ENCODE data around the gene CSNK1A1.

CSNK1A1 gene

DNA sequence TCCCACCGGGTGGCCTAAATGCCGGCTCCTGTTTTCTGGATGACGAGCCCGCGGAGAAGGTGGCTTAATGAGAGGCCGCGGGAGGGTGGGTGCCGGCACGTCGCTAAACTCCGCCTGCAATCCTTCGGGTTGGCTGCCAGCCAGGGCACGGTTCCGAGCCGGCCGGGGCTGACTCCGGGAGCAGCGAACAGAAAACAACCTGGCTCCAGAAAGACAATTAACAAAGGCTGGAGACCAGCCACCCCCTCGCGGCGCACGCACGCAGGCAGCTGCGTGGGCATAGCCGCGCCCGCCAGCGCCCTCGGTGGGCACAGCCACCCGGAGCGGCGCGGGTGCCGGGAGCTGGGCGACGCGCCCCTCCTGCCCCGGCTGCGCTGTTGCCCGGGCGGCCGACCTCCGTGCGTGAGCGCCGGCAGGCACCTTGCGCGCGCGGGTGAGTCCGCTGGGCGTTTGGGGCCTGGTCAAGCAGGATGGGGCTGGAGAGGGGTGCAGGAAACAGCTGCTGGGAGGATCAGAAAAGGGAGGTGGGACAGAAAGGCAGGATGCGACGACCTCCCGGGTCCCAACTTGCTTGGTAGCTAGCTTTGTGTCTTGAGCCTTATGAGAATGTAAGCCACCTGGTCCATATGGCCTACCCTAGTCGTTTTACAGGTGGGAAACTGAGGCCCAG is 30.1 kb upstream of the CSNK1A1 start, which contains the start of gene ARHGEF37:
TSS of gene ARHGEF37 (plus strand) at position 307 of the 670 bp plus-strand sequence. CDS start 16,272 bp downstream, outside the sequence.
- CTCF ChIA-PET: interaction anchor here (1.1 to 2.0 kb wide), 5 partner anchors 16 to 213 kb away, joined by 3 to 4 read pairs (median 4); partner anchors contain the start of gene CSNK1A1
- peak; percentile 65 for DNase-seq (ENCODE audit: extremely low spot score)
- TF ChIP-seq SUZ12 (IDR thresholded peaks at IDR 0.05) (no peak), L3MBTL2 (conservative IDR thresholded peaks at IDR 0.05) (no peak), FOXM1 (IDR thresholded peaks at IDR 0.05; ENCODE audit: borderline replicate concordance) (no peak), ELF4 (IDR thresholded peaks at IDR 0.05) (no peak), NFRKB (IDR thresholded peaks at IDR 0.05) (no peak), BHLHE40 (IDR thresholded peaks at IDR 0.05; ENCODE audit: borderline replicate concordance) (no peak), ARNT (IDR thresholded peaks at IDR 0.05) (no peak), SP1 (IDR thresholded peaks at IDR 0.05) (no peak), PKNOX1 (IDR thresholded peaks at IDR 0.05) (no peak), FOXK2 (IDR thresholded peaks at IDR 0.05) (no peak), CTBP1 (IDR thresholded peaks at IDR 0.05; ENCODE audit: borderline replicate concordance) (no peak), FOXA1 (IDR thresholded peaks at IDR 0.05) (no peak), HDGF (IDR thresholded peaks at IDR 0.05; ENCODE audit: borderline replicate concordance) (no peak), LEF1 (IDR thresholded peaks at IDR 0.05; ENCODE audit: borderline replicate concordance) (no peak)
- POLR2A ChIA-PET: interaction anchor here (0.6 to 1.2 kb wide), 5 partner anchors 12 to 235 kb away, joined by 3 to 4 read pairs (median 3); no protein-coding TSS in a partner anchor

DNA sequence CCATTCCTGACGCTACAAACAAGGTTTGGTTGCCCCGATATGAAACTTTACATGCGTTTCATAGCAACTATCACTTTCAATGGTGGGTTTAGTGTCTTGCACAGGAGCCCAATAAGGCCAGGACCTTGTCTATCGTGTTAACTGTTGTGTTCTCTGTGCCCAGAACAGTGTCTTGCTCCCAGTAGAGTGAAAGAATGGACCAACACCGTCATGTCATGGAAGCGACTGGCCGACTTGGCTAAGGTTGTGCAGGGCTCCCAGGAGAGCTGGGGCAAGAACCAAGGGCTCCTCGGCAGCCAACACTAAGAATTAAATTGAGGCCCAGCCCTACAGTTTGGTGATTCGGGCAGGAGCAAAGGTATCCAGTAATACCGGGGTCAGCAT is 29.6 kb upstream of the CSNK1A1 start:
- ChIA-PET POLR2A (interaction anchor here (1.2 to 2.8 kb wide), 4 partner anchors 20 to 235 kb away, joined by 3 to 8 read pairs (median 4); partner anchors contain the start of genes CSNK1A1 and PCYOX1L), CTCF (interaction anchor here (1.1 to 2.0 kb wide), 2 partner anchors 29 to 147 kb away, joined by 3 to 4 read pairs; partner anchors contain the start of gene CSNK1A1)
- no peak for DNase-seq (ENCODE audit: extremely low spot score)
- TF ChIP-seq NFRKB (IDR thresholded peaks at IDR 0.05) (no peak), PKNOX1 (IDR thresholded peaks at IDR 0.05) (no peak), SP1 (IDR thresholded peaks at IDR 0.05) (no peak), SUZ12 (IDR thresholded peaks at IDR 0.05) (no peak), TARDBP (IDR thresholded peaks at IDR 0.05) (no peak), FOXM1 (IDR thresholded peaks at IDR 0.05; ENCODE audit: borderline replicate concordance) (no peak), ARNT (IDR thresholded peaks at IDR 0.05) (no peak), L3MBTL2 (conservative IDR thresholded peaks at IDR 0.05) (no peak), ZNF384 (IDR thresholded peaks at IDR 0.05) (no peak), HDGF (IDR thresholded peaks at IDR 0.05; ENCODE audit: borderline replicate concordance) (no peak), FOXK2 (IDR thresholded peaks at IDR 0.05) (no peak), FOXA1 (IDR thresholded peaks at IDR 0.05) (no peak), BHLHE40 (IDR thresholded peaks at IDR 0.05; ENCODE audit: borderline replicate concordance) (no peak)

DNA sequence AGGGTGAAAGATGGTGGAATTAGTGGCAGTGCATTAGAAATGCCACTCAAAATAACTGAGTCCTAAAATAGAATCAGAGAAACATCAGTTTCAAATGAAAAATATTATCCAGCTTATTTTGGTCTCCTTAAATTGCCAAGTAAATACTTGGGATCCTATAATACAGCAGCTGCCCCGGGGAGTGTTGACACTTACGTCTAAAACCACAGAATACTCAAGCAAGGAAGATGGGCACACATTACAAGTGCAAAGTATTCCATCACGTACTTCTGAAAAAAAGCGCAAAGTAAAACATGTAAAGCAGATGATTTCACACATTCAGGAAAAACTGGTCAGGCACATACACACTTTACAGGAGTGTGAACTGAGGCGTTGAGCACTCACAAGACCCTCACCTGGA is 27.7 kb upstream of the CSNK1A1 start:
- TF ChIP-seq LEF1 (IDR thresholded peaks at IDR 0.05; ENCODE audit: borderline replicate concordance): no peak
- ChIA-PET CTCF (interaction anchor here (0.6 kb wide), 1 partner anchor 197 kb away, joined by 3 read pairs; no protein-coding TSS in a partner anchor), POLR2A (interaction anchor here (2.8 kb wide), 1 partner anchor 28 kb away, joined by 8 read pairs; the partner anchor contains the start of gene CSNK1A1)
- DNase-seq (ENCODE audit: extremely low spot score): no peak

DNA sequence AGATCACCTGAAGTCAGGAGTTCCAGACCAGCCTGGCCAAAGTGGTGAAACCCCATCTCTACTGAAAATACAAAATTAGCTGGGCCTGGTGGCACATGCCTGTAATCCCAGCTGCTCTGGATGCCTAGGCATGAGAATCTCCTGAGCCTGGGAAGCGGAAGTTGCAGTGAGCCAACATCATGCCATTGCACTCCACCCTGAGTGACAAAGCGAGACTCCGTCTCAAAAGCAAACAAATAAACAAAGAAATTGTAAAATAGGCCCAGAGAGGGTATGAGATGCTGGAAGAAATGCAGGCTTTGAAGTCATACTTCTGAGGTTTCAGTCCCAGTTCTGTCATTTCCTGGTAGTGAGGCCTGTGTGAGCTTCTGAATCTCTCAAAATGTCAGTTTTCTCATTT is 24.8 kb upstream of the CSNK1A1 start:
- POLR2A ChIA-PET: interaction anchor here (0.6 kb wide), 1 partner anchor 163 kb away, joined by 3 read pairs; no protein-coding TSS in a partner anchor
- CTCF ChIA-PET: no interaction called here
- no peak for TF ChIP-seq CTBP1 (IDR thresholded peaks at IDR 0.05; ENCODE audit: borderline replicate concordance)
- DNase-seq (ENCODE audit: extremely low spot score): no peak

DNA sequence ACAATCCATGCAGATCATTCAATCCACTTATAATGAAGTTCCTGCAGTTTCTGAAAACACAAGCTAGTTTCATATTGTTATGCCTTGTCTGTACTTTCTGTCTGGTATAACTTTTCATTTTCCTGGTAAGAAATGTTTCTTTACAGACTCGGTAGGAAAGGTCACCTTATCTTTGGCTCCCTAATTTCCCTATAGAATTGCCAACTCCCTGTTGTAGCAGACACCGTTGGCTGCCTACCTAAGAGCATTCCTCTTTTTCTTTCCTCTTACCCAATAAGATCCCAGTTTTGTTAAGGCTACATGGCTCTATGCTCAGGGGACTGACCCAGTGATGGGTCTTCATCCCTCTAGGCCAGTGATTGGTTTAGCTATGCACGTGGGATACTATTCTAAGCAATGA is 23.9 kb upstream of the CSNK1A1 start:
- TF ChIP-seq NFRKB (IDR thresholded peaks at IDR 0.05) (no peak), HDGF (IDR thresholded peaks at IDR 0.05; ENCODE audit: borderline replicate concordance) (no peak), LEF1 (IDR thresholded peaks at IDR 0.05; ENCODE audit: borderline replicate concordance) (no peak), BHLHE40 (IDR thresholded peaks at IDR 0.05; ENCODE audit: borderline replicate concordance) (no peak), TARDBP (IDR thresholded peaks at IDR 0.05) (no peak), SUZ12 (IDR thresholded peaks at IDR 0.05) (no peak), FOXM1 (IDR thresholded peaks at IDR 0.05; ENCODE audit: borderline replicate concordance) (no peak), PKNOX1 (IDR thresholded peaks at IDR 0.05) (no peak), ELF4 (IDR thresholded peaks at IDR 0.05) (no peak), ARNT (IDR thresholded peaks at IDR 0.05) (no peak), FOXA1 (IDR thresholded peaks at IDR 0.05) (no peak), ZNF384 (IDR thresholded peaks at IDR 0.05) (no peak), L3MBTL2 (conservative IDR thresholded peaks at IDR 0.05) (no peak), SP1 (IDR thresholded peaks at IDR 0.05) (no peak), FOXK2 (IDR thresholded peaks at IDR 0.05) (no peak), CTBP1 (IDR thresholded peaks at IDR 0.05; ENCODE audit: borderline replicate concordance) (no peak)
- no peak for DNase-seq (ENCODE audit: extremely low spot score)
- POLR2A ChIA-PET: no interaction called here
- CTCF ChIA-PET: no interaction called here

DNA sequence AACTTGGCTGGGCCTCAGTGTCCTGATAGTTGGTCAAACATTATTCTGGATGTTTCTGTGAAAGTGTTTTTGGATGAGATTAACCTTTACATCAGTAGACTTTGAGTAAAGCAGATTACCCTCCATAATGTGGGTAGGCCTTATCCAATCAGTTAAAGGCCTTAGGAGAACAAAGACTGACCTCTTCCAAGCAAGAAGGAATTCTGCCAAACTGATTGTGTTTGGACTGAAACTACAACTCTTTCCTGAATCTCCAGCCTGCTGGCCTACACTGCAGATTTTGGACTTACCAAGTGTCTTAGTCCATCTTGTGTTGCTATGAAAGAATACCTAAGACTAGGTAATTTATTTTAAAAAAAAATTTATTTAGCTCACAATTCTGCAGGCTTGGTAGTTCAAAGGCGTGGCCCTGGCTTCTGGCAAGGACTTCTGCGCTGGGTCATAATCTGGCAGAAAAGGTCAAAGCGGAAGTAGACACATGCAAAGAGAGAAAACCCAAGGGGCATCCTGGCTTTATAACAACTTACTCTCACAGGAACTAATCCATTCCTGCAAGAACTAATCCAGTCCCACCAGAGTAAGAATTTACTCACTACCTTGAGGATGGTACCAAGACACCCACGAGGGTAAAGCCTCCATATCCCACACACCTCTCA is 21.5 kb upstream of the CSNK1A1 start:
- POLR2A ChIA-PET: no interaction called here
- TF ChIP-seq ELF4 (IDR thresholded peaks at IDR 0.05) (no peak), L3MBTL2 (conservative IDR thresholded peaks at IDR 0.05) (no peak), PKNOX1 (IDR thresholded peaks at IDR 0.05) (no peak), TARDBP (IDR thresholded peaks at IDR 0.05) (no peak), BHLHE40 (IDR thresholded peaks at IDR 0.05; ENCODE audit: borderline replicate concordance) (no peak), HDGF (IDR thresholded peaks at IDR 0.05; ENCODE audit: borderline replicate concordance) (no peak)
- CTCF ChIA-PET: interaction anchor here (0.6 kb wide), 2 partner anchors 11 to 56 kb away, joined by 3 read pairs; no protein-coding TSS in a partner anchor
- no peak for DNase-seq (ENCODE audit: extremely low spot score)

All from HEK293T (cell line).